Activated T-helper 2 cell treated with anti-CD3 and anti-CD28 coated beads, Interferon-gamma antibody, Interleukin-2, Interleukin-4, amounts not matched to agents 10 μg/mL and 5 μg/mL and 100 μg/mL, durations not matched to agents 14 hours and 24 hours and 36 hours (primary cell): ENCODE results near the gene ACAP1. TPM values are rescaled to one million over a fixed set of nuclear protein-coding genes. Genes with fewer than 3 reads are reported as not detected.
"Not testable (repeated sequence)": the region's sequence is repeated elsewhere in the genome, so short reads cannot be mapped to it uniquely, and the experiment has no call there.

Experiments
- DNase-seq: peaks from one replicate; pipeline ENCODE4 v3.0.0; 2021; ENCODE audit warnings: low spot score
- H3K27ac Mint-ChIP-seq: one replicate; pipeline ENCODE4 v1.8.0; 2021; ENCODE audit warnings: mixed read lengths
- H3K27me3 Mint-ChIP-seq: one replicate; pipeline ENCODE4 v1.8.0; 2021; ENCODE audit warnings: low read depth, mixed read lengths
- H3K36me3 Mint-ChIP-seq: one replicate; pipeline ENCODE4 v1.8.0; 2021; ENCODE audit warnings: low read depth, mixed read lengths
- H3K4me1 Mint-ChIP-seq: one replicate; pipeline ENCODE4 v1.8.0; 2021; ENCODE audit warnings: low read depth, mixed read lengths
- H3K4me3 Mint-ChIP-seq: one replicate; pipeline ENCODE4 v1.8.0; 2021; ENCODE audit warnings: low read depth, mild to moderate bottlenecking, moderate library complexity, mixed read lengths
- H3K9me3 Mint-ChIP-seq: one replicate; pipeline ENCODE4 v1.8.0; 2021; ENCODE audit warnings: mixed read lengths
- intact Hi-C: fragments of 100-400 bp; cut with micrococcal nuclease; formaldehyde crosslinking; loops from one replicate; pipeline ENCODE4 v1.15.1; 2023
- total RNA-seq: library from RNA; stranded (reverse); gene quantifications from 2 replicates; pipeline ENCODE4 v1.2.3, GENCODE V29; 2022

Gene ACAP1
- total RNA-seq, 1 donor from 2014 or later, result 361 TPM

DNA sequence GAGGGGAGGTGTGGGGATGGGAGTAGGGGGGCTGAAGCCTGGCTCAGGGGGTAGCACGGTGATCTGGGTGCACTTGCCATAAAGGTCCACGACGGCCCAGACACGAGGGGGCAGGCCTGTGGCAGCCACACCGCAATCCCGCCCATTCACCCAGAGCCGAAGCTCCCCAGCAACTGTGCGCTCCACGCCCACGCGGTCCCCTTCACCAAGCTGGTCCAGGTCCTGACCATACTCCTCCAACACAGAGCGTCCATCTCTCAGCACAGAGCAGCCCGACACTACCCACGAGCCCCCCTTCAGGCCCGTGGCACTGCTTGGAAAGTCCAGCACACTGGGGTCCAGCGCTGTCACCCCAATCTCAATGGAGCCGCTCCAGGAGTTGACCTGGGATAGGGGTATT is 8.8 kb upstream of the ACAP1 start:
- H3K27me3 Mint-ChIP-seq, result no peaks in the 10 kb centered on the region
- intact Hi-C loops, result no loop called here
- H3K4me1 Mint-ChIP-seq, result peaks cover 18% of the 10 kb centered on the region
- DNase-seq, result no peak
- H3K36me3 Mint-ChIP-seq, result peaks cover 30% of the 10 kb centered on the region
- no peaks in the 10 kb centered on the region for H3K9me3 Mint-ChIP-seq
- no peak overlapping the region for H3K27ac Mint-ChIP-seq
- H3K4me3 Mint-ChIP-seq, result peak overlapping the region; percentile 58

DNA sequence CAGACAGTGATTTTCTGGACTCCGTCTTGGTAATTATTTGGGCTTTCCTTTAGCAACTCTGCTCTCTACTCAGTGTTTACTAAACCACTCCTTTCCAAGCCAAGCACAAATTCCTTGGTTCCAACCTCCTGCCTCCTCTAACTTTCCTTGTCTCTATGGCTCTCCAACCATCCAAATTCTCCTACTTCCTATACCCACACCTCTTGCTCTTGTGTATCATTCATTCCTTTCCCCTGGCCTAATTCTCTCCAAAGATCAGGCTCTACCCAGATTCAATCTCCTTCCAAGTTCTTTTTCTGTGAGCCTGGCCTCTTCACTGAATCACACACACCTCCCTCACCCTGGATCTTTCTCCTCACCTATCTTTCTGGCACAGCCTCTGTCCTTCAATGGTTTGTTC is 8.3 kb upstream of the ACAP1 start:
- Mint-ChIP-seq H3K4me3 (peak overlapping the region; percentile 90), H3K27ac (peak overlapping the region; percentile 10), H3K4me1 (peaks cover 22% of the 10 kb centered on the region), H3K9me3 (no peaks in the 10 kb centered on the region), H3K27me3 (no peaks in the 10 kb centered on the region), H3K36me3 (peaks cover 25% of the 10 kb centered on the region)
- intact Hi-C loops, result no loop called here
- no peak for DNase-seq

DNA sequence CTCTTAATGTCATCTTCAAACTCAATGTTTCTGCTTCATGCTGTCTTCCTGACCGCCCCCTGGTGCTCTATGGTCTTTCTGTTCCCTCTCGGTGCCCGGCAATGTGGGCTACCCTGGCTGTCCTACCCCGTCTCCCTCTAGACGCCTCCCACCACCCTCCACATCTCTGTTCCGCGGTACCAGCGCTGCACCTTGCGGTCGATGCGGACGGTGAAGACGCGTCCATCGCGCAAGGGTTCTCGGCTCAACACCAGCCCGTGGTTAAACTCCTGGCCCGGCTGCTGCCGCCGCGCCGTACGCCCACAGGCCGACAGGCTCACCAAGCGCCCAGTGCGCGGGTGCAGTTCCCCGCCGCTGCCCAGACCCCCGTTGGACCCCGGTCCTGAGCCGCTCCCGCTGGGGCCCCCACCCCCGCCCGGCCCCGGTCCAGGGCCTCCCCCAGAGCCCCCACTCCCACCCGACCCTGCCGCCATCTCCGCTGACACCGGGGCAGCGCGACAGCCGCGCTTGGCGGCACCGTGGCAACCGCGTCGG is 7.4 kb upstream of the ACAP1 start, which contains the start of gene NEURL4:
NEURL4 (minus strand) TSS at position 496 of the 534 bp plus-strand sequence; CDS start at position 473, 23 bp downstream.
- peak within 1 kb of the TSS; percentile 95 for H3K27ac Mint-ChIP-seq
- H3K4me1 Mint-ChIP-seq, result peaks cover 26% of the 10 kb centered on the region
- no peak for DNase-seq
- H3K4me3 Mint-ChIP-seq, result peak within 1 kb of the TSS; percentile 90
- H3K36me3 Mint-ChIP-seq, result peaks cover 17% of the 10 kb centered on the region
- no peaks in the 10 kb centered on the region for H3K9me3 Mint-ChIP-seq
- H3K27me3 Mint-ChIP-seq, result no peaks in the 10 kb centered on the region
- intact Hi-C loops, result loop anchor here (1.0 kb wide), 2 partner anchors 14 to 22 kb away; partner anchors contain the start of genes EIF5A and GPS2

DNA sequence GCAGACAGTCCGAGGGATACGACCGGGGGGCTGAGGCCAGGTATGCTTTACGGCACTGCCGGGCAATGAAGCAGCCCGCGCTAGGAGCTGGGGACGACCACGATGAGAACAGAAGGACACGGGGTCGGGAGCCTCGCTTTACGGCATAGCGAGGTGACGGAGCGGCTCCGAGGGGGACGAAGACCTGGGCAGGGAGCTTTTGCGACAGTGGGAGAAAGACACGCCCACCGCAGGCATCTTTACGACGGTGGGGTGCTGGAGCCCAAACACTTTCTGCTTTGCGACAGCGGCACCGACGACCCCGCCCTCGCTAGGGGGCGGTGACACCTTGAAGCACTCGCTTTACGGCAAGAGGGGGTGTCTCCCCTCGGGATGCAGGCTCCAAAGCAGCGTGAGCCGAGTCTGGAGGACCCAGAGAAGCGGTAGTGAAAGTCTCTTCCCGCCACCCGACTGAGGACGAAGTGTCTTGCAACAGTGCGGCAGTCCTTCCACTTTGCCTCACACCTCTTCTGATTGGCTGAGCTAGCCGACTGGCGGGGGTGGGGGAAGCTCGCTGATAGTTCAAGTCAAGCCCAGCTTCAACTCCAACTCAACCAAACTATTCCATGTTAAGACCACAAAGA is 6.8 kb upstream of the ACAP1 start:
- Mint-ChIP-seq H3K36me3 (peaks cover 12% of the 10 kb centered on the region), H3K9me3 (no peaks in the 10 kb centered on the region), H3K27ac (peak overlapping the region; percentile 95), H3K4me3 (peak overlapping the region; percentile 87), H3K4me1 (peaks cover 26% of the 10 kb centered on the region), H3K27me3 (no peaks in the 10 kb centered on the region)
- intact Hi-C loops, result loop anchor here (1.0 kb wide), 2 partner anchors 14 to 22 kb away; partner anchors contain the start of genes EIF5A and GPS2
- peak; percentile 96 for DNase-seq

DNA sequence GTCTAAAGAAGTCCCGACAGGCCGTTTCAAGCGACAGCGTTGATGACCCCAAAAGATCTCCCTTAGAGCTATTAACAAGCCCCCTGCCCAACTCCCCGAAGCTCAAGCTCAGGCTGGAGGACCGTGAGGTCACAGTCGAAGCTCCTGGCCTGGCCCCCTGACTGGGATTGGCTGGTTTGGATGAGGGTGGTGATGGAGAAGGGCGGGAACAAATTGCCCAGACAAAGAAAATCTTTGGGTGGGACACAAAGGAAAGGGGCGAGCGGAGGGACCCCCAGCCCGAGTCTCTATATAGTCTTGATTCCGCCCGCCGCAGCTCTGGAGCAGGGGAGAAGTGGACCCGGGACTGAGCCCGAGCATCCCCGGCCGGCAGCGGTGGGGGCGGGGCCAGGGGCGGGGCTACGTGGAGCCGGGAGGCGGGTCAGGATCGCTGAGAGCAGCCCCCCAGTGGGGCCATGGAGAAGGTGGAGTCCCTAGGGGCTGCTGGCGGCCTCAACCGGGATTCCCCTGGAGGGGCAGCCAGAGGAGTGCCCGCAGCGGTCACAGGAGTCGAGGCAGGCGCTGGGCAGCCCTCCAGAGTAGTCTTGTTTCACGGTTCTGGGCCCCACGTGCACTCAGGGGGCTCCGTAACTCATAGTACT is 6.2 kb upstream of the ACAP1 start:
- DNase-seq, result peak; percentile 79
- no peaks in the 10 kb centered on the region for H3K9me3 Mint-ChIP-seq
- no peaks in the 10 kb centered on the region for H3K27me3 Mint-ChIP-seq
- intact Hi-C loops, result loop anchor here (1.0 to 2.0 kb wide), 3 partner anchors 15 to 243 kb away; partner anchors contain the start of genes EIF5A and GPS2
- H3K4me3 Mint-ChIP-seq, result peak overlapping the region; percentile 87
- peaks cover 9% of the 10 kb centered on the region for H3K36me3 Mint-ChIP-seq
- H3K4me1 Mint-ChIP-seq, result peaks cover 26% of the 10 kb centered on the region
- peak overlapping the region; percentile 95 for H3K27ac Mint-ChIP-seq

DNA sequence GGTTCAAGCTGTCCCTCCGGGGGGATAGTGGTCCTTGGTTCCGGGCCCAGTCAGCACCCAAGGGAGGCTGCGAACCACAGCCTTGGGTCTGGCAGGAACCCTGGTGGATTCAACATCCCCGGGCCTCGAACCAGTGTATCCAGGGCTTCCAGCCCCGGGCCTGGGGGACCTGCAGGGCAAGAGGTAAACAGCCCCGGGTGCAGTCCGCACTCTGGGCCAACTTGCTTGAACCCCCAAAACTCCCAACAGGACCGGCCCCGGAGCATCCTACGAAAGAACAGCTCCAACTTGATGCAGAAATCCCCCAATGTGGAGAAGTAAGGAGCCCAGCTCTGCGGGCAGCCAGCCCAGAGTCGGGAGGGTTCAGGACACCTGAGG is 5.7 kb upstream of the ACAP1 start:
- Mint-ChIP-seq H3K27ac (peak overlapping the region; percentile 95), H3K9me3 (no peaks in the 10 kb centered on the region), H3K27me3 (no peaks in the 10 kb centered on the region), H3K4me3 (peak overlapping the region; percentile 87), H3K36me3 (peaks cover 4% of the 10 kb centered on the region), H3K4me1 (peaks cover 32% of the 10 kb centered on the region)
- intact Hi-C loops, result loop anchor here (2.0 kb wide), 1 partner anchor 242 kb away; no protein-coding TSS in a partner anchor
- no peak for DNase-seq

DNA sequence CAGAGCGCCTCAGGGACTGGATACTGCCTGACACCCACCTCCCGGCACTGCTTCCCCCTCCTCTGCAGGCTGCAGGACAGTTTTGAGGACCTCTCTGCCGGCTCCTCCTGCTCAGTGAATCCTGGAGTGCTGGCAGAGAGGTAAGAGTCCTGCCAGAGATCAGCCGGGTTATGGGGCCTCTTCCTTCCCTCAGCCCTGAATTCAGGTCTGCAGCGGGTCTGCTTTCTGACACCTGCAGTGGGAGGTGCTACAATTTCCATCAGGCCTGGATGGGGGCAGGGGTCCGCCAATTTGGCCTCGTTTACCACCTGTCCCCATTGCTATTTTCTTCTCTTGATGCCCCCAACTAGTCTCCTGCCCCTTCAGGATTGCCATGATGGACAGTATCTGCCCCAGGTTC is 4.2 kb upstream of the ACAP1 start:
- no peaks in the 10 kb centered on the region for H3K9me3 Mint-ChIP-seq
- H3K4me1 Mint-ChIP-seq, result peaks cover 39% of the 10 kb centered on the region
- H3K4me3 Mint-ChIP-seq, result peak overlapping the region; percentile 66
- peak overlapping the region; percentile 85 for H3K27ac Mint-ChIP-seq
- intact Hi-C loops, result no loop called here
- H3K27me3 Mint-ChIP-seq, result no peaks in the 10 kb centered on the region
- no peak for DNase-seq
- H3K36me3 Mint-ChIP-seq, result peaks cover 6% of the 10 kb centered on the region

DNA sequence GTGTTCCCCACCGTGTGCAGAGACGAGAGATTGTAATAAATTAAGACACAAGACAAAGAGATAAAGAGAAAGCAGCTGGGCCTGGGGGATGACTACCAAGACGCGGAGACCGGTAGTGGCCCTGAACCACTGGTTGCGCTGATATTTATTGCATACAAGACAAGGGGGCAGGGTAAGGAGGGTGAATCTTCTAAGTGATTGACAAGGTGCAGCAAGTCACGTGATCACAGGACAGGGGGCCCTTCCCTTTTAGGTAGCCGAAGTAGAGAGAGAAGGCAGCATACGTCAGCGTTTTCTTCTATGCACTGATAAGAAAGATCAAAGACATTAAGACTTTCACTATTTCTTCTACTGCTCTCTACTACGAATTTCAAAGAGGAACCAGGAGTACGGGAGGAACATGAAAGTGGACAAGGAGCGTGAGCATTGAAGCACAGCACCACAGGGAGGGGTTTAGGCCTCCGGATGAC is 3.7 kb upstream of the ACAP1 start:
- peaks cover 40% of the 10 kb centered on the region for H3K4me1 Mint-ChIP-seq
- H3K27ac Mint-ChIP-seq, result peak overlapping the region; percentile 85
- H3K27me3 Mint-ChIP-seq, H3K9me3 Mint-ChIP-seq, intact Hi-C loops: not testable (repeated sequence)
- H3K36me3 Mint-ChIP-seq, result peaks cover 11% of the 10 kb centered on the region
- DNase-seq, result peak; percentile 71
- peak overlapping the region; percentile 66 for H3K4me3 Mint-ChIP-seq

DNA sequence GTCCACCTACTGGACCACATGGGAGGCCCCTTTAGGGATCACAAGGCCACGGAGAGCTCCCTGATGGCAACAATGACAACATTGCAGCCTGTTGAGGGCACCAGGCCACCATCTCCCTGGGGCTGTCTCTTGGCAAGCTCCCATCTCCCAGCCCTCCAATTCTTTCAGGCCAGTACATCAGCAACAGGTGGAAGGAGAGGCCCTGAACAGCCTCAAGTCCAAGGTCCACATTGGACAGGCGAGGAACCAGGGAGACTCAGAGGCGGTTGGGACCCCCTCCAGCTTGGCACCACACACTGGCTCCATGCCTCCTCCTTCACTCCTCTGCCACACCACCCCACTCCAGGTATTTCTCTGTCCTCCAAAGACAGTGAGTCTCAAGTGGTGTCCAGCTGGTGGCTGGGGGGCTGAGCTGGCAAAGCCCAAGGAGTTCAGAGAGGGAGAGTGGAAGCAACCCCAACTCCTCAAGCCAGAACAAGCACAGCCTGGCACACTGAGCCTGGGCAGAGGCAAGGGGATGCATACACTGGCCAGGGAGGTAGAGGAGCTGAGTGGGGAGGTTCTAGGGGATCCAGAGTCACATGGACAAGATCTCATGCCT is 1.3 kb upstream of the ACAP1 start:
- no peaks in the 10 kb centered on the region for H3K27me3 Mint-ChIP-seq
- H3K4me1 Mint-ChIP-seq, result peaks cover 43% of the 10 kb centered on the region
- no peak for DNase-seq
- peaks cover 26% of the 10 kb centered on the region for H3K36me3 Mint-ChIP-seq
- H3K9me3 Mint-ChIP-seq, result no peaks in the 10 kb centered on the region
- peak overlapping the region; percentile 54 for H3K4me3 Mint-ChIP-seq
- intact Hi-C loops, result no loop called here
- no peak overlapping the region for H3K27ac Mint-ChIP-seq

DNA sequence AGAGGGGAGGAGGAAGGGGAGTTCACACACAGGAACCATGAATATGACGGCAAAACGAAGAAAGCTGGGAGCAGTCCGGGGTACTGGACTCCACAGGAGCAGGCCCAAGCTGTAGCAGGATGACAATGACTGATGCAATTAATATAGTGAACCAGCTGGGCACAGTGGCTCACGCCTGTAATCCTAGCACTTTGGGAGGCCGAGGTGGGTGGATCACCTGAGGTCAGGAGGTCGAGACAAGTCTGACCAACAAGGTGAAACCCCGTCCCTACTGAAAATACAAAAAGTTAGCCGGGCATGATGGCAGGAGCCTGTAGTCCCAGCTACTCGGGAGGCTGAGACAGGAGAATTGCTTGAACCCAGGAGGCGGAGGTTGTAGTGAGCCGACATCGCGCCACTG is 564 bp upstream of the ACAP1 start:
- peak overlapping the region; percentile 92 for H3K4me3 Mint-ChIP-seq

DNA sequence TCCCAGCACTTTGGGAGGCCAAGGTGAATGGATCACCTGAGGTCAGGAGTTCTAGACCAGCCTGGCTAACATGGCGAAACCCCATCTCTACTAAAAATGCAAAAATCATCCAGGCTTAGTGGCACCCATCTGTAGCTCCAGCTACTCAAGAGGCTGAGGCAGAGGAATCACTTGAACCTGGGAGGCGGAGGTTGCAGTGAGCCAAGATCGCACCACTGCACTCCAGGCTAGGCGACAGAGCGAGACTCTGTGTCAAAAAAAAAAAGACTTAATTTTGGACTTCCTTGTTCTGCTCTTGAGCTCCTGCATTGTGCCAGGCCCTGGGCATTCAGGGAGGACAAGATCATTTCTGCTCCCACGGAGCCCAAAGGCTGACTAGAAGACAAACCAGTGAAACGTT is 1.3 kb downstream of the ACAP1 start:
- intact Hi-C loops, result loop anchor here (2.0 kb wide), 1 partner anchor 13 kb away; no protein-coding TSS in a partner anchor
- not testable (repeated sequence) for H3K27me3 Mint-ChIP-seq, DNase-seq, H3K9me3 Mint-ChIP-seq
- H3K4me1 Mint-ChIP-seq, result peaks cover 37% of the 10 kb centered on the region
- peak overlapping the region; percentile 89 for H3K27ac Mint-ChIP-seq
- peaks cover 42% of the 10 kb centered on the region for H3K36me3 Mint-ChIP-seq
- peak overlapping the region; percentile 92 for H3K4me3 Mint-ChIP-seq

More for the DNA sequence above, 564 bp upstream of the ACAP1 start:
- Mint-ChIP-seq H3K4me1 (peaks cover 40% of the 10 kb centered on the region), H3K27ac (peak overlapping the region; percentile 89), H3K36me3 (peaks cover 31% of the 10 kb centered on the region)
- intact Hi-C loops, result loop anchor here (2.0 kb wide), 1 partner anchor 15 kb away; no protein-coding TSS in a partner anchor
- not testable (repeated sequence) for H3K27me3 Mint-ChIP-seq, DNase-seq, H3K9me3 Mint-ChIP-seq

DNA sequence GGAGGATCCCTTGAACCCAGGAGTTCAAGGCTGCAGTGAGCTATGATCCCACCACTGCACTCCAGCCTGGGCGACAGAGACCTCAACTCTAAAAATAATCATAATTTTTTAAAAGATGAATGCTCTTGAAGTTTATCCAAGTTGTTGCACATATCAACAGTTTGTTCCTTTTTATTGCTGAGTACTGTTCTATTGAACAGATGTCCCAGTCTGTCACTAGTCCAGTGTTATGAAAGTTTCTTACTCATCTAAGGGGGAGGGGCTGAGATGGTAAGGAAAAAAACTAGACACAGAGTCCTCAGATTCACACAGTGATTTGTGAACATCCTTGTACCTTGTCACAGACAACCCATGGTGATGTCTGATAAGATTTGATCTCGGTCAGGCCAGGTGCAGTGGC is 3.9 kb downstream of the ACAP1 start:
- H3K4me1 Mint-ChIP-seq, result peaks cover 29% of the 10 kb centered on the region
- H3K36me3 Mint-ChIP-seq, result peaks cover 61% of the 10 kb centered on the region
- H3K27ac Mint-ChIP-seq, result no peak overlapping the region
- H3K9me3 Mint-ChIP-seq, result no peaks in the 10 kb centered on the region
- H3K4me3 Mint-ChIP-seq, result no peak overlapping the region
- H3K27me3 Mint-ChIP-seq, result no peaks in the 10 kb centered on the region
- DNase-seq, result no peak
- intact Hi-C loops, result no loop called here
